Activated CD8-positive, alpha-beta memory T cell treated with anti-CD3 and anti-CD28 coated beads, Interleukin-2, amount 50 U/mL, for 24 hours (primary cell): Measurements from ENCODE around the gene ABHD16B.
"Not testable (repeated sequence)": the region's sequence is repeated elsewhere in the genome, so short reads cannot be mapped to it uniquely, and the experiment has no call there.

Experiments used
- DNase-seq: peaks from one replicate; pipeline ENCODE4 v3.0.0-alpha.2; 2020; ENCODE audit errors: extremely low read depth

Gene ABHD16B

DNA sequence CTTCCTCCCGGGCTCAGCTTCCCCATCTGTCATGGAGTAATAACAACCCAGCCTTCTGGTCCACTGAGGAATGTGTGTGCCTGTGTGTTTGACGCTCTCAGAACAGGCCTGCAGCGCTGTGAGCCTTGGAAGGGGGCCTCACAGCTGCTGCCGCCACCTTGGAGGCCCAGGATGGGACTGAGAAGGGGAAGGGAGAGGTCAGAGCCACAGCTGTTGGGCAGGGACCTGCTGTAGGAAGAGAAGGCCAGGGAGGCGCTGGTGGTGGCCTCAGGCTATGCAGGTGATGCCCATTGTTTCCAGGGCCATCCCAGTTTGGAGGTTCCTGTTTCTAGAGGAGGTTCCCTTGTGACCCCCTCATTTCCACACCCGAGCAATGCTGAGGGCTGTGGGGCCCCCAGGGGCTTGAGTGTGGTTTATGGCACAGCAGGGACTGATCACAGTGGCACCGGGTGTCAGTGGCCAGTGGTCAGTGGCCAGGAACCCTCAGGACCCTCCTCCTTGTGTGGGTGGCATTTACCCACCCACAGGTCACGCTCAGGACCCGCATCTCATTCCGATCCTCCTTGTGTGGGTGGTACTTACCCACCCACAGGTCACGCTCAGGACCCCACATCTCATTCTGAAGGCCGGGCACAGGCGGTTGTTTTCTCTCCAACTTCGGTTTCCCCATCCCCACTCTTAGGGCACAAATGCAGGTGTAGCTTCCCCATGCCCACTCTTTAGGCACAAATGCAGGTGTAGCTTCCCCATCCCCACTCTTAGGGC lies 17.8 kb downstream of the ABHD16B start:
- DNase-seq = no peak

DNA sequence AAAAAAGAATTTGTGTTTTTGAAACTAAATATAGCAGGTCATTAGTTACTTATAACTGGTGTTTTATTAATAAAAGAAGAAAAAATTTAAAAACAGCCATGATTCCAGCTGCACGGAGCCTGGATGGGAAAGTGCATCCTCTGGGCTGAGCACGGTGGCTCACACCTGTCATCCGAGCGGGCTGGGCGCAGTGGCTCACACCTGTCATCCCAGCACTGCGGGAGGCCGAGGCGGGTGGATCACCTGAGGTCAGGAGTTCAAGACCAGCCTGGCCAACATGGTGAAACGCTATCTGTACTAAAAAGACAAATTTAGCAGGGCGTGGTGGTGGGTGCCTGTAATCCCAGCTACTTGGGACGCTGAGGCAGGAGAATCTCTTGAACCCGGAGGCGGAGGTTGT lies 19.6 kb downstream of the ABHD16B start:
- not testable (repeated sequence) for DNase-seq

DNA sequence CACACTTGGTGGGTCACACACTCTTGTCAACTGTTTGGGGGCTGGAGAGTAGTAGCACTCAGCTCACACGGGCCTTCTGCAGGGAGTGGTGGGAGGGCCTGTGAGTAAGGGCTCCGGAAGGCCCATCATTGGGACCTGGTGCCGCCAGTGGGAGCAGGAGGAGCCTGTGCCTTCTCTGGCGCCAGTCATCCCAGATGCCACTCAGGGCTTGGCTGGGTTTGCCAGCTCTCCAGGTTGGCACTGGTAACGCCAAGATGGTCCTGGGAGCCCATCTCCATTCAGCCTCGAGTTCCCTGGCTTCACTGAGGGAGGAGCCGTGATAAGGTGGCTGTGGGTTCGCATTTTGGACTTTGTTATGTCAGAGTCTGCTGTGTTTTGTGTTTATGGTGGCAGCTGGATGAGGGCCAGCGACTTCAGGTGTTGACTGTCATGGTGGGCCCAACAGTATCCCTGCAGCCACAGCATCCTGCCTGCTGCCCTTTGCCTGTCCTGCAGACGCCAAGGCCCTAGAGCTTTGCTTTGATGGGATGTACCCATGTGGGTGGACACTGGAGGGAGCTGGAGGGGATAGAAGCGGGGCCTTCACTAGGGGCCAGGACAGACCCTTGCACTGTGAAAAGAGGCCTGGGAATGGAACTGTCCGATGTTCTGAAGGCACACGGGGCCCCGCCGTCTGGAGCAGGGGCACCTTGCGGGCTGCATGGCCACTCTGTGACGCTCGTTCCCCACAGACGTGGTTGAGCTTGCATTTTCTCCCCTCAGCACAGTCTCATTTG lies 20.3 kb downstream of the ABHD16B start:
- DNase-seq = no peak

DNA sequence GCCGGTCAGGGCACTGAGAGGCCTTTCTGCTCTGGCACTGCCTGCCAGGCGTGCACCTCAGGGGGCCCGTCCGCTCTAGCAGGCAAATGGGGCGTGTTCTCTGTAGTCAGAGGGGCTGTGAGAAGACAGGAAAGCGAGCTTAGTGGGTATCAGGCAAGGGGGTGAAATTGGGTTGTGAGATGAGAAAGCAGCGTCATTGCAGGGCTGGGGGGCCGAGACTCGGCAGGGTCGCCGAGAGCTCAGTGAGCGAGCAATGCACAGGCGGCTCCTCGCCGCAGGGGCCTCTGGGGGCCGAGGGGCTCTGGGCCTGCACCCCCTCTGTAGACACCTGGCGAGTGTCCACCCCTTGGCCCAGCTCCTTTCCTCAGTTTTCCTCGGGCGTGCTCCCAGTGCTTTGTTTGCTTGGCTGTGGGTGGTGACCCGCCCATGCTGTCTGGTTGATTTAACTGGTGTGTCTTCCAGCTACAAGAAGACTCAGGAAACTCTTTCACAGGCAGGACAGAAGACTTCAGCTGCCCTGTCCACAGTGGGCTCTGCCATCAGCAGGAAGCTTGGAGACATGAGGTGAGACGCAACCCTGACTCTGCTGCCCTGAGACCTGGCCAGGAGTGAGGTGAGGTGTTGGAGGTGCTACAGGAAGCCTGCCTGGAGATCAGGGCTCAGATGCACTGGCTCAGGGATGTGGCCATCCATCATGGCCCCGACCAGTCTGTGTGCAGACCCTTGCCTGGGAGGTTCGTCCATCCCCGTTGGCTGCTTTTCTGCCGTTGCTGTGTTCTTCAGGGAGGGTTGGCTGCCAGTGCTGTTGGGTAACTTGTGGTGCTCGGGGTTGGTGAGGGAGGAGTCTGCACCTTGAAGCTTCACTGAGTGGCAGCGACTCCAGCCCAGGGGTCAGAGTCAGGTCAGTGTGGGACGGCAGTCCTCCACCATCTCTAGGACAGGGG lies 21.2 kb downstream of the ABHD16B start:
- no peak for DNase-seq

DNA sequence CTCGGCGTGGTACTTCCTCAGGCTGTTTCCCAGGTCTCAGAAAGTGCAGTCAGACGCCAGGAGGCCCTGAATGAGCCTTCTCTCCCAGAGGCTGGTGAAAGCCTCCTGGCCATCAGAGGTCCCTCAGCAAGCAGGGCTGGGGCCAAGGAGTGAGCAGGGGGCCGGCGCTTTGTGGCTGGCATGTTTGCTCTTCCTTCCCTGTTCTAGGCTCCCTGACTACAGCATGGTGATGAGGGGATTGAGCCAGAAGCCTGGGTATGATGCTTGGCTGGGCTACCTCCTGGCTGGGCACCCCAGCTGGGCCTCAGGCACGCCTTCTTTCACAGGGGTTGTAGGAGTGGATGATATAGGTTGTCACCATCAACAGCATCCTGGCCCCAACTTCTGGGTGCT lies 21.9 kb downstream of the ABHD16B start:
- DNase-seq = no peak

DNA sequence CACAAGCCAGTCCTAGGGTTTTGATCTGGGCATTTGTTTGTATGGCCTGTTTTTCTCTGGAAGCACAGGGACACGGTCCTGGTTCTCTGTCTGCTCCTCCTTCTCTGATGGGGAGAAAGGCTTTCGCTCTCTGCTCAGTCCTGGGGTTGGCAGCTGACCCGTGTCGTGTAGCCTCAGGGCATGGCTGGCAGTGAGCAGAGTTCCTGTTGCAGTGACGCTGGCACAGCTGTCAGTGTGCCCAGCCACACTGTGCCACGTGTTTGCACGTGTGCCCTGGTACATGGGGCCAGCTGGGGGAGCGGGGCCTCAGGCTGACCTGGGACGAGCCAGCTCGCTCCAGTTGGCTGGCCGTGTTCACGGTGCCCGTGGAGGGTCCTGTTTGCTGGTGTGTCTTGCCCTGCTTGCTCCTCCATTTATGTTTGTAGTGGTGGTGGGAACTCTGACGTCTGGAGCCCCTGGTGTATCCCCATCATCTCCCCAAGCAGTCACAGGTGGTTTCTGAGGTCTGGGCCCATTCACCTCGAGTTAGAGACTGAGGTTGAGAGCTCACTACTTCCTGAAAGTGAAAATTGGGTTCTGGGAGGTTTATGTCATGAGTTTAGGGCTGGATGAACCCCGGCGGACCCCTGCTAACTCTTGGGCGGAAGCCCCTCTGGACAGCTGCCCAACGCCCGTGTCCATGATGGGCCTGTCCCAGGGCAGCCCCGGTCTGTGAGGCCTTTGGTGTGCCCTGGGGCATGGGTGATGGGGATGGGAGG lies 23.4 kb downstream of the ABHD16B start:
- DNase-seq = no peak

DNA sequence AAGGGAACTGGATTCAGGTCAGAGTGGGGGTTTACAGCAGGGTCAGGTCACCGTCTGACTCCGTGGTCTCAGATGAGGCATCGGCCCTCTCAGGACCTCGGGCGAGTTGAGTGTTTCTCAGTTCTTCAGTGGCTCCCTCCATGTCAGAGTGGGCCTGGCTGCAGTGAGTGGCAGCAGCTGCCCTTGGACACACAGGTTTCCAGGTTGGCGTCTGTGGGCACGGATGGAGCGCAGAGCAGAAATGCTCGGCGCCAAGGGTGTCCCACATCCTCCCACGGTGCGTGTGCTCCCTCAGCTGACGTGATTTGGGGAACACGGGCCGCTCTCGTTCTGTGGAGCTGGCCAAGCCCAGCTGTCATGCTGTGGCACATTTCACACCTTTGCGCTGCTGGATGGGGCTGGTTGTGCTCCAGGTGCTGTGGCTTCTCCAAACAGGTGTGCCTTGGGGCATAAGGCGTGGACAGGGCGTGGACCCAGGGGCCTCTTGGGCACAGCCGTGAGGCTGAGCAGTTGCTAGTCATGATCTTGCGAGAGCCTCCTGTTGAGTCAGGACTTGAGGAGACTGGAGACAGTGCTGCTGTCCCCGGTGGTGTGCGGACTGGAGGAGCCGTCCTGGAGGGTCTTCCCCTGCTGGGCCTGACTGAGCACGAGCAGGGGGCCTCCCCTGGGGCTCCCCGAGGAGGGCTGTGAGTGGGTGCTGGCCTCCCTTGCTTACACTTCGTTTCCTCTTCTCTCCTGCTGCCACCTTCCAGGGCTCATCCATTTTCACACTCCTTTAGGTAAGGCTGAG lies 24.2 kb downstream of the ABHD16B start:
- no peak for DNase-seq

DNA sequence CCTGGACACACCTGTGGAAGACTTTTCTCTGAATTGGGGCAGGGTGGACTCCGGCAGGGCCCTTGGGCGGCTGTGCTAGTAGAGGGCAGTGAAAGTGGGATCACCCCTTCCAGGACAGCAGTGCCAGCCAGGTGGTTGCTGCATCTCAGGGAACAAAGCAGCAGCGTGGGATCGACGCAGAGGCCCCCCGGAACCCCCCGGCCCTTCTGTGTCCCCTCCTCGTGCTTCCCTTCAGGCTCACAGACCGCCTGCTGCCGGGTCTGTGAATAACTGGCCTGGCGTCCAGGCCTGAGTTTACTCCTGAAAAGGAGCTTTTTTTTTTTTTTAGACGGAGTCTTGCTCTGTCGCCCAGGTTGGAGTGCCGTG lies 24.7 kb downstream of the ABHD16B start:
- DNase-seq = no peak

DNA sequence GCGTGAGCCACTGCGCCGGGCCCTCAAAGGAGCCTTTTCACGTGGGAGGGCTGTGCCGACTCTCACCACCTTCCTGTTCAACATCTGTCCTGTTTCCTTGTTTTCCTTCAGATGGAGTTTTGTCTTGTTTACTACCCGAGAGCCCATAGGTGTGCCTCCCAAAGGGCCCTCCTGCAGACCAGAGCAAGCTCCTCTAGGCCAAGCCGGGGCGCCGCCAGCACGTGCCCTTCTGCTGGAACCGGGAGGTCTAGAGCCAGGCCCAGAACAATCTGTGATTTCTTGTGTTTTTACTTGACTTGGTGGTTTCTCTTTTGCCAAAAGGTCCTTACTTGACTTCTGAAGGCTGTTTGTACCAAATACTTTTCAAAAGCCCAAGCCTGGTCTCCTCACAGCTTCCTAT lies 25.6 kb downstream of the ABHD16B start:
- DNase-seq = no peak

DNA sequence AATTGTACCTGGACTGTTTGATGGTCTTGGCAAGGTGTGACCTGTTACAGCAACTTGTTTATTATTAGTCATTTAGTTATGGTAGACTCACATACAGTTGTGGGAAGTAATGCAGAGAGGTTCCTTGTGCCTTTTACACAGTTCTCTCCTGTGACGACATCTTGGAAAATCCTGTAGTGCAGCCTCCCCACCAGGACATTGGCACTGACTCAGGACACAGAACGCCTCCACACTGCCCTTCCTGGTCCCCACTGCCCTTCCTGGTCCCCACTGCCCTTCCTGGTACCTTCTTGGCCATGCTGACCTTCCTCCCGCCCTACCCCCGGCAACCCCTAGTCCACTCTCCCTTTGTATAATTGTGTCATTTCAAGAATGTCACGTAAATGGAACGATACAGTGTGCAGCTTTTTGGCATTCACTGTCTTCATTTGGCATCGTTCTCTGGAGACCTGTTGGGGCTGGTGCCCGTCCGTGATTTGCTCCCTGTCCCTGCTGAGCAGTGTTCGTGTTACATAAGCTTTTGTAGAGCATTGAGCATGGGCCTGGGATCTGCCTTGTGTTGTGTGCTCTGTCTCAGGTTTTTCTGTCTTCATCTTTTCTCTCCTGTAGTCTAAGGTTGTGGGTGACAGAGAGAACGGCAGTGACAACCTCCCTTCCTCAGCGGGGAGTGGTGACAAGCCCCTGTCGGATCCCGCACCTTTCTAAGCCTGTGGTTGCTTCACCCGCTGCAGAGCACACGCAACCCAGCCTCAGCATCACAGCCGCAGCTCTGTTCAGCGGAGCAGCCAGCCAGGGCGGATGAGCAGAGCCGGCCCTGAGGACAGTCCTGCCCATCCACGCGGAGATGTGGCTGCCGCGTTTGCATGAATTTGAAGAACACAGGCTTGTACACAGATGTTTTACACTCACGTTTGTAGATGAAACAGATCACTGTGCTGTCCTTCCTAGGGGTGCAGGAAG lies 28.2 kb downstream of the ABHD16B start:
- no peak for DNase-seq

DNA sequence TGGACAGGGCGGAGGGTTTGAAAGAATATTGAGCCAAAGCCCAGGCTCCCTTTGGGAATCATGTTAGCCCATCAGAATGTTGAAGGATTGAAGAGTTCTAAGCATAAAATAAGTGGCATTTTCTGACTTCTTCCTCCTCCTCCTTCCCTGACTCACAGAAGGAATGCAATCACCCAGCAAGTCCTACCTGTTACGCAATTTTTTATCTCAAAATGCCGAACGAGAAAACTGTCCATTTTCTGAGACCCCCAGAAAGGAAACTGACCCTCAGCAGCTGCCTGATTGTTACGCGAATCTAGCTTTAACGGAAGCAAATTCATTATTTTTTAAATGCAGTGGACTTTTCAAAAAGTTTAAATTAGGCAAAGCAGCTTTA lies 28.9 kb downstream of the ABHD16B start:
- DNase-seq = no peak

DNA sequence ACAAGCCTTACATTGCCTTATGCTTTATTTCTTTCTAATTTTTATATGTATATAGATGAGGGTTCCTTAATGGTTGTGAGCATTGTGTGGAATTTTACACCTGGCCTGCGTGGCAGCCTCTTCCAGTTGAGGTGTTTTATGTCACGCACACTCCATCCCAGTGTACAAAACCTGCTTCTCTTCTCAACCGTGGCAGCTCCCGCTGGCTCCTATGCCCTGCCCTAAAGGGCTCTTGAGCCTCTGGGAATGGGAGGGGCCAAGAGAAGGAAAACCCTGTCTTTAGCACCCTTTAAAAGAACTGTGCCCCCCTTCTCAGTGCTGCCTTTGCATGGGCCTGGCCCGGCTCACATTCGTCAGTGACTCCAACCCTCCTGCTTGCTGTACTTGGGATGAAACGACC lies 29.3 kb downstream of the ABHD16B start:
- no peak for DNase-seq

DNA sequence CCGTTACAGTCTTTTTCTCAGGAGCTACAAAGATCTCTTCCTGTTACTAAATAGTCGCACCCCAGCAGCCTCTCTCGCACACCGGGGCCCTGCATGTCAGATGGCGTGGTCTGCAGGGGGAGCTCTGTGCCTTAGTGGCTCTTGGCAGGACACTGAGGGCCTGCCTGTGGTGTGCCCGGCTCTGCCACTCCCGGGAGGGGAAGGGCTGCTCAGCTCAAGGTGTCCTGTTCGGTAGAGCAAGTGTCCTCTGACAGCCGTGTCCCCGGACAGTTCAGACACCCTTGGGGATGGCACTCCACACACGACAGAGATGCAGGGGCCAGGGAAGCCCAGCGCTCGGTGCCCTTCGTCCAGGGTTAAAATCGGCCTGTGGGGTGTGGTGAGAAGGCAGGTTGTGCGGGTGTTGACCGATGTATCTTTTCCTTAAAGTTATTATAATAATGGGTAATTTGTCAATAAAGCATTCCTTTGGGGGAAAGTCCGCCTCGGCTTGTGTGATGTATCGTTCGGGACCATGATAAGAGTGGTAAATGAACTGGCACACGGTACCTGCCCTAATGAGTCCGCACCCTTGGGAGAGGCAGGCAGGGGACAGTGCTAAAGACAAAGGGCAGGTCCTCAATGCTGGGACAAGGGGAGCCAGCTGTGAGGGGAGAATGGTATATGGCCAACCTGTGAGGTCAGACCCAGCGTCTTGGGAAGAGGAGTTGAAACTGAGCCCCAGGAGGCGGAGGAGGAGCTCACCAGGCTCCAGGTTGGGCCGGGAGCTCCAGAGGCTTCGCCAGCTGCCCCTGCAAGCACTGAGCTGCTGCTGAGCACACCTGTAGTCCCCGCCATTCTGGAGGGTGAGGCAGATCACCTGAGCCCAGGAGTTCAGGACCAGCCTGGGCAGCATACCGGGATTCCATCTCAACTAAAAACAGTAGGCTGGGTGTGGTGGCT lies 30.0 kb downstream of the ABHD16B start:
- DNase-seq = no peak

DNA sequence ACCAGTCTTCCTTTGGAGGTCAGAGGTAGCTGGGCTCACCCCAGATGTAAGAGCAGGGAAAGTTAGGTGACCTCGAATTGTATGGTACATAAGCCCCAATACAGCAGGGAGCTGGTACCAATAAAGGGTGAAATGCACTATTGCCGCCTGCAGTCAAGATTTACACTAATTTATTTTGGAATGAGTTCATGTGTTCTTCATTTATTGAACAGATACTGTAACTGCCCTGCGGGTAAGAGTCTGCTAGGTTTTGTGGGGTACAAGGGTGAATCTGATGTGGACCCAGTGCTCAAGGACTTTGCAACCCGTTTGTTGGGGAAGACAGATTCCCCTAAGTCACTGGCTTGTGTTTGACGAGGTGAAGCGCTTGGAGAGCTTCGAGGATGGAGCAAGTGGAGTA lies 31.1 kb downstream of the ABHD16B start:
- DNase-seq = no peak

DNA sequence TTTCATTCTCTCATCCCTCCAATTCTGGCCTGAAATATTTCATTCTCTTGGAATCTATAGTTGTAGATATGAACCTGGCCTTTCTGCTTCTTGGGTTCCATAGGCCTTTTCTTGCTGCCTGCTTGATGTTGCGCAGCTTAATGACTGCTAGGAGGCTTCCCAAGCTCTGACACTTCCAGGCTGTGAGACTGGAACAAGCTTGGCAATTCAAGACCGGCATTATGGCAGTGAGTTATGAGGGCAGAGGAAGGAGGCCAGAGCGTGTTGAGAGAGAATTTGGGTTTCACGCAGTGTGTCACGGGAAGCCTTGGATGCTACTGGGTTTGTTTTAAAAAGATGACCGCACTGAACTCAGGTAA lies 32.7 kb downstream of the ABHD16B start:
- no peak for DNase-seq

DNA sequence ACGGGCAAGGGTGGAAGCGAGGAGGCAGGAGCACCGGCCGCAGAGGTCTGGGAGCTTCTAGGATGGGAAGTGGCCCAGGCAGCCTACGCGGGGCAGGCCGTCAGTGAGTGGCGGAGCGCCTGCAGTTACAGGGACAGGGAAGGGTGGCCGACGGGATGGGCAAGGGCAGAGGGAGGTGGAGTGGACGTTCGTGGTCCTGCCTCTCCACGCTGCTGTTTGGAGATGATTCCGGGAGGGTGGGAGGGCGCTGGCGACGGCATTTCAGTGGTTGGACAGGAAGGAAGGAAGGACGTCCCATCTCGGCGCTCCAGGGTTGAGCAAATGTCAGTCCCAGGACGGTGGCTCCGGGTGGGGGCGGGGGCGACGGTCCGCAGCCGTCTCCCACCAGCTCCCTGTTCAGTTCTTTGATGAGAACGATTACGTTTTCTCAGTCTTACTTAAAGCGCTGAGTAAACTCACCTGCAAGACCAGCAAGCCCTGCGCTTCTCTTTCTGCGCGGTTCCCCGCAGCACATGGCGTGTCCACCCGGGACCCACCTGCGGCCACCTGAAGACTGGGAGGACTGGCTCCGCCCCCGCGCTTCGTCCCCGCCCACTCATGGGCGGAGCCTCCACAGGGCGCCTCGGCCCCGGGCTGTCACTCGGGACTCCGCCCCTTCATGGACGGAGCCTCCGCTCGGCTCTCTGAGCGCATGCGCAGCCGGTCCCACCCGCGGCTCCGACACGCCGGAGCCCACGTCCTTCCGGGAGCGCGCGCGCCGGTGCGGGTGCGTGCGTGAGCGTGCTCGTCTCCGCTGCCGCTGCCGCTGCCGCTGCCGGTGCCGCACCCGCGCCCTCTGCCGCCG lies 33.3 kb downstream of the ABHD16B start, which contains the start of gene DNAJC5:
TSS of gene DNAJC5 (plus strand) at position 769 of the 844 bp plus-strand sequence. CDS start 33,220 bp downstream, outside the sequence.
- peak; percentile 81 for DNase-seq

DNA sequence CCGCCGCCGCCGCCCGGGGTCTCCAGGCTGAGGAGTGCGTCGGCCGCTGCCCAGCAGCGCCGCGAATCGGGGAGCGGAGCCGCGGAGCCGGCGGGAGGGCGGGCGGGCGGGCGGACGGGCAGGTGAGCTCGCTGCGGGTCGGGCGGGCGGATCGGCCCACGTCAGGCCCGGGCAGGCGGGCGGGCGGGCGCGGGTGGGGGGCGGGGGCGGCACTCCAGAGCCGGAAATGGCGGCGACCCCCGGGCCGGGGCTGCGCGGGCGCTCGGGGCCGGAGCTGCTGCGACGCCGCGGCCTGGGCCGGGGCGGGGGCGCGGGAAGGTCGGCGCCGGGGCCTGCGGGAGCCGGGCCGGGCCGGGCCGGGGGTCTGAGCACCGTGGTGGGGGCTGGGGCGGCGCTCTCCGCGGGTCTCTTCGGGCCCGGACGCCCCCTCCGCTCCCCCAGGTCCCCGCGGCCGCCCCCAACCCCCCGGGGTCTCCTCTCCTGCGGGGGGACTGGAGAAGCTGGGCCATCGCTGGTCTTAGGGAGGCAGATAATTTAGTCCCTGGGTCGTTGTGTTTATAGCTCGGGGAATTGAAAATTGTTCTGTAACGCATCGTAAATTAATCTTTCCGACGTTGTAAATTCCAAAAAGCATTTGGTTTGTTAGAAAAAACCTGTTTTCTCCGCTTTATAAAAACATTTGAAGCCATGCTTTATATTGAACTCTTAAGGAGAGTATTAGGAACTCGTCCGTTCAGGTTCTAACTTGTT lies 34.1 kb downstream of the ABHD16B start:
- no peak for DNase-seq
